Ovary (tissue), 9 donors: ENCODE measurements around the gene ATF7. TPM values are rescaled to one million over a fixed set of nuclear protein-coding genes. Genes with fewer than 3 reads are reported as not detected.

Experiments
- DNase-seq, 5 donors: peaks; one replicate each; pipeline ENCODE4 v3.0.0-alpha.2; 2019 to 2020
- H3K27ac ChIP-seq, 2 donors: fragments of 200-600 bp; one replicate each; pipeline versions ENCODE4 v1.5.1 to v1.8.0; 2019 to 2022
- H3K27me3 ChIP-seq: fragments of 200-600 bp; one replicate; pipeline ENCODE4 v1.8.0; 2022
- H3K36me3 ChIP-seq: fragments of 200-600 bp; sonication (generic); one replicate; pipeline ENCODE4 v1.5.1; 2019
- H3K4me1 ChIP-seq: one replicate; pipeline ENCODE4 v1.8.1; 2013; ENCODE audit warnings: mild to moderate bottlenecking, moderate library complexity; ENCODE audit not compliant: insufficient read depth
- H3K4me3 ChIP-seq: fragments of 200-600 bp; sonication (generic); one replicate; pipeline ENCODE4 v1.5.1; 2017
- H3K9me3 ChIP-seq, 2 donors: fragments of 200-600 bp in 1 of 2; sonication (generic) in 1 of 2; one replicate each; pipeline versions ENCODE4 v1.5.1 to v1.8.1; 2013 to 2019; ENCODE audit warnings: mild to moderate bottlenecking in 1 of 2, moderate library complexity in 1 of 2
- CTCF ChIP-seq, 3 donors: fragments of 450-650 bp in 2 of 3; fragments of 200-600 bp in 1 of 3; IDR thresholded peaks; one replicate each; pipeline versions ENCODE4 v1.5.1 to v1.8.0; 2016 to 2022; ENCODE audit warnings: antibody characterized with exemption in 3 of 3, mild to moderate bottlenecking in 1 of 3
- EP300 ChIP-seq: sonication (generic); formaldehyde crosslinking; IDR thresholded peaks from one replicate; pipeline ENCODE4 v1.6.1; 2017; ENCODE audit warnings: antibody characterized with exemption
- POLR2A ChIP-seq: fragments of 450-650 bp; IDR thresholded peaks from one replicate; pipeline ENCODE4 v1.6.1; 2017; ENCODE audit warnings: antibody characterized with exemption, mild to moderate bottlenecking, moderate library complexity
- WGBS, 3 donors: extraction: QIAGEN DNeasy Blood & Tissue Kit in 1 of 3; methylation state at CpG; one replicate each; pipeline versions ENCODE4 v1.1.5 to v1.1.7; 2013 to 2017; 5-methylcytosine and 5-hydroxymethylcytosine counted together
- intact Hi-C, 4 donors: fragments of 100-400 bp; cut with DNase I; formaldehyde crosslinking; loops; one replicate each; pipeline versions ENCODE4 v1.11.0 to v1.15.1; 2022 to 2023
- polyA plus RNA-seq, 2 donors: library from polyadenylated mRNA; stranded (reverse); fragments of 200-250 nt in 1 of 2; fragments of 350-450 nt in 1 of 2; fragmentation: Illumina TruSeq in 1 of 2; extraction: RNeasy Lipid Tissue Mini Kit (QIAGEN cat#74804) in 1 of 2; gene quantifications; one replicate each; pipeline ENCODE4 v1.2.3, GENCODE V29; 2013 to 2014
- total RNA-seq, 7 donors: library from RNA; depleted of rRNA in 2 of 7; stranded (reverse); fragments of >200 nt in 2 of 7; fragmentation: NEBNext Ultra II Directional in 3 of 7; extraction: Animal tissue kit (Norgen Biotek cat#: 25700) in 3 of 7; gene quantifications; one replicate each; pipeline versions ENCODE4 v1.1.0 to v1.2.4, GENCODE V29; 2016 to 2023
- donor health status: DM: no; HTN: no; CAD: no; lungs with moderate emphysema.
- donor health status: DM: no; HTN: no; CAD: no.
- donor health status: Bipolar disorder and iron deficiency.
- donor health status: DM: yes; HTN: yes; CAD: no.
- donor health status: DM: no; HTN: no; CAD: no.
- donor health status: DM: yes; HTN: yes; CAD: no.

The ATF7 gene
- total and polyA plus RNA-seq, 9 donors = 19.8 to 68.5 (median 41.3) TPM

DNA sequence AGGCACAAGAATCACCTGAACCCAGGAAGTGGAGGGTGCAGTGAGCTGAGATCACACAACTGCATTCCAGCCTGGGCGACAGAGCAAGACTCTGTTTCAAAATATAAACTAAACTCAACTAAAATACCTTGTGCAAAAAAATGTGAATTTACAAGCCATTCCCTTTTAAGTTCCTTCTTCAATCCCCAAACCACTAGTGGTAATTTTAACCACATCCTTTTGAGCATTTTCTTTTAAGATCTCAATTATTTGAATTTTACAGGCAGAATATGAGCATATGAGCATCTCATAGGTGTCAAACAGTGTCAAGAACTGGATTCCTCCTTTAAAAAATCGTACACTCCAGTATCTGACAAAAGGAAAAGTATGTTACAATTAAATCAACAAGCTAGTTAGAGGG, 61.9 kb downstream of the ATF7 start:
- peaks cover 7% of the 10 kb centered on the region for H3K4me1 ChIP-seq
- DNase-seq = no peak
- no peaks in the 10 kb centered on the region for H3K27me3 ChIP-seq
- no peaks in the 10 kb centered on the region for H3K36me3 ChIP-seq
- TF ChIP-seq EP300 (no peak), CTCF (IDR thresholded peaks at IDR 0.05) (no peak), POLR2A (no peak)
- intact Hi-C loops = loop anchor here in 1 of 4 donors (5.0 kb wide), 1 partner anchor 48 kb away; no protein-coding TSS in a partner anchor
- no peak overlapping the region for H3K27ac ChIP-seq
- 63 to 86% (median 81%) methylated on average over 2 of the region's 2 CpGs for WGBS, 3 donors
- no peaks in the 10 kb centered on the region for H3K9me3 ChIP-seq
- H3K4me3 ChIP-seq = no peak overlapping the region

DNA sequence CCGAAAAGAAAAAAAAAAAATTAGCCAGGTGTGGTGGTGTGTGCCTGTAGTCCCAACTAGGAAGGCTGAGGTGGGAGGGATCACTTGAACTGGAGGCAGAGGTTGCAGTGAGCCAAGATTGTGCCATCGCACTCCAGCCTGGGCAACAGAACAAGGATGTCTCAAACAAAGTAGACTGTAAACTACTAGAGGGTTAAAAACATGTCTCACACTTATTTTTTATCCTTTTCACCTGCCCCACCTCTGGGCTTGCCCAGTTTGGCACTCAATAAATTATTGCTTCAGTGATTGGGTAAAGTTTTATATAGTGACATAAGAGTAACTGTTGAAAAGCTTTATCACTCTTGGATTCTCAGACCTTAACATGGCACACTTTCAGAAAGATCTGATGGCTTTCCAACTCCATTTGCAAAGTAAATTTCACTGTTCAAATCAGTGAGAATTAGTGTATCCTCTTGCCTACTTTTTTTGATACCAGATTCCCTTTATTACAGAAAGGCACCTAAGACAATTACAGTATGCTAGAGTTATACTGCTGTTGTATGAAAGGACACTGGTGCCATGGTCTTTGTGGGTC, 62.6 kb downstream of the ATF7 start:
- Histone ChIP-seq H3K27ac (no peak overlapping the region), H3K4me1 (peaks cover 5% of the 10 kb centered on the region), H3K36me3 (no peaks in the 10 kb centered on the region), H3K27me3 (no peaks in the 10 kb centered on the region), H3K4me3 (no peak overlapping the region), H3K9me3 (no peaks in the 10 kb centered on the region)
- 92 to 98% (median 96%) methylated on average over 2 of the region's 2 CpGs for WGBS, 3 donors
- DNase-seq = no peak
- intact Hi-C loops = loop anchor here in 1 of 4 donors (5.0 kb wide), 1 partner anchor 49 kb away; no protein-coding TSS in a partner anchor
- no peak for TF ChIP-seq CTCF (IDR thresholded peaks at IDR 0.05)
- TF ChIP-seq EP300 = no peak
- TF ChIP-seq POLR2A = no peak

GRCh38 chr12:53561590-53561953, 64.6 kb downstream of the ATF7 start:
- TF ChIP-seq POLR2A = no peak
- no peak for TF ChIP-seq CTCF (IDR thresholded peaks at IDR 0.05)
- no peak for TF ChIP-seq EP300
- intact Hi-C loops = loop anchor here in 1 of 4 donors (5.0 kb wide), 1 partner anchor 51 kb away; no protein-coding TSS in a partner anchor
- H3K27ac ChIP-seq = no peak overlapping the region

GRCh38 chr12:53560912-53561589, 65.1 kb downstream of the ATF7 start:
- intact Hi-C loops = loop anchor here in 1 of 4 donors (5.0 kb wide), 1 partner anchor 51 kb away; no protein-coding TSS in a partner anchor
- no peak for DNase-seq
- no peak for TF ChIP-seq EP300
- no peak for TF ChIP-seq POLR2A
- no peak for TF ChIP-seq CTCF (IDR thresholded peaks at IDR 0.05)
- Histone ChIP-seq H3K4me1 (peaks cover 5% of the 10 kb centered on the region), H3K36me3 (no peaks in the 10 kb centered on the region), H3K27me3 (no peaks in the 10 kb centered on the region), H3K4me3 (no peak overlapping the region), H3K9me3 (no peaks in the 10 kb centered on the region), H3K27ac (no peak overlapping the region)
- WGBS, 3 donors = 83 to 87% (median 85%) methylated on average over 2 of the region's 2 CpGs

More at GRCh38 chr12:53561590-53561953, 64.6 kb downstream of the ATF7 start:
- no peak overlapping the region for H3K4me3 ChIP-seq
- H3K27me3 ChIP-seq = no peaks in the 10 kb centered on the region
- no peak for DNase-seq
- H3K36me3 ChIP-seq = no peaks in the 10 kb centered on the region
- no peaks in the 10 kb centered on the region for H3K9me3 ChIP-seq
- peaks cover 5% of the 10 kb centered on the region for H3K4me1 ChIP-seq
- 46 to 52% (median 50%) methylated on average over 1 of the region's 1 CpG for WGBS, 3 donors
